Heart right ventricle (tissue), 16 donors: ENCODE results near the gene DDX47. TPM values are rescaled to one million over a fixed set of nuclear protein-coding genes. Genes with fewer than 3 reads are reported as not detected.
"Not testable (repeated sequence)": the region's sequence is repeated elsewhere in the genome, so short reads cannot be mapped to it uniquely, and the experiment has no call there.

Source experiments
- ATAC-seq, 8 donors: fragments of 200-7000 bp; cut with Tn5 transposase; one replicate each; pipeline ENCODE4 v1.9.1; 2020; ENCODE audit warnings: mild to moderate bottlenecking in 8 of 8, moderate library complexity in 8 of 8, moderate number of reproducible peaks in 1 of 8
- DNase-seq, 2 donors: peaks; one replicate each; pipeline ENCODE4 v3.0.0-alpha.2; 2020
- H3K27ac ChIP-seq, 10 donors: fragments of 200-600 bp; sonication (generic) in 2 of 10; one replicate each; pipeline versions ENCODE4 v1.5.0 to v1.8.0; 2020 to 2022; ENCODE audit warnings: mild to moderate bottlenecking in 3 of 10
- H3K27me3 ChIP-seq, 7 donors: fragments of 200-600 bp; one replicate each; pipeline ENCODE4 v1.8.0; 2021 to 2022; ENCODE audit warnings: mild to moderate bottlenecking in 2 of 7
- H3K36me3 ChIP-seq, 9 donors: fragments of 200-600 bp; sonication (generic) in 1 of 9; one replicate each; pipeline versions ENCODE4 v1.5.0 to v1.8.0; 2020 to 2022; ENCODE audit warnings: mild to moderate bottlenecking in 2 of 9
- H3K4me1 ChIP-seq, 9 donors: fragments of 200-600 bp; sonication (generic) in 1 of 9; one replicate each; pipeline versions ENCODE4 v1.5.0 to v1.8.0; 2020 to 2022; ENCODE audit warnings: mild to moderate bottlenecking in 4 of 9
- H3K4me3 ChIP-seq, 10 donors: fragments of 200-600 bp; sonication (generic) in 2 of 10; one replicate each; pipeline versions ENCODE4 v1.5.0 to v1.8.0; 2020 to 2022; ENCODE audit warnings: mild to moderate bottlenecking in 7 of 10, moderate library complexity in 2 of 10
- H3K9me3 ChIP-seq, 11 donors: fragments of 200-600 bp in 10 of 11; sonication (generic) in 2 of 11; one replicate each; pipeline versions ENCODE4 v1.5.0 to v1.8.0; 2013 to 2022; ENCODE audit warnings: mild to moderate bottlenecking in 2 of 11, control low read depth in 1 of 11, moderate library complexity in 1 of 11
- WGBS, 2 donors: extraction: QIAGEN DNeasy Blood & Tissue Kit; methylation state at CpG; one replicate each; pipeline ENCODE4 v1.1.7; 2013; ENCODE audit warnings: inconsistent platforms in 1 of 2; 5-methylcytosine and 5-hydroxymethylcytosine counted together
- intact Hi-C, 10 donors: fragments of 100-400 bp; cut with DNase I; formaldehyde crosslinking; loops; one replicate each; pipeline versions ENCODE4 v1.11.1 to v1.14.2; 2022
- polyA plus RNA-seq, 2 donors: library from polyadenylated mRNA; stranded (reverse); fragments of 200-250 nt; gene quantifications; one replicate each; pipeline ENCODE4 v1.2.3, GENCODE V29; 2013
- total RNA-seq, 10 donors: library from RNA; stranded (reverse); fragmentation: NEBNext Ultra II Directional in 3 of 10; extraction: Animal tissue kit (Norgen Biotek cat#: 25700) in 3 of 10; gene quantifications; one replicate each; pipeline versions ENCODE4 v1.2.1 to v1.2.4, GENCODE V29; 2021 to 2023
- TF ChIP-seq, protein P1 (sequence below), 9 donors: fragments of 200-600 bp; sonication (generic) in 2 of 9; IDR thresholded peaks; one replicate each; pipeline versions ENCODE4 v1.5.0 to v1.8.0; 2021 to 2022; ENCODE audit warnings: antibody characterized with exemption in 9 of 9, mild to moderate bottlenecking in 5 of 9, moderate library complexity in 1 of 9
- donor health status: Arrhythmogenic right ventricular cardiomyopathy.
- donor health status: ischemic (EF 13 %, LVEDD 7.1; RV severe dilation, severe dysfunction).
- donor health status: healthy with polysubstance abuse.
- donor health status: DM: no; HTN: yes; CAD: no.
- donor health status: DM: no; HTN: no; CAD: no.
- donor health status: ischemic (EF 25% LVEDD 6.9; RV normal size, moderate dysfunction).
- donor health status: ischemic (EF 25% LVEDD 5.7; RV mildly dilated, moderate dysfunction).
- donor health status: healthy.
- donor health status: DM: yes; HTN: yes; CAD: no.
- donor health status: Ischemic cardiomyopathy.
- donor health status: ischemic (EF 35%, LVEDD 5.7; RV mildly dilated, moderate dysfunction).
- donor health status: nonischemic (EF 11% LVEDD 7.7; RV severe dilation, severe dysfunction).
- donor health status: DM: yes; HTN: yes; CAD: no.
- donor health status: PGD.
- donor health status: ischemic (EF 29% LVEDD 5.4; RV normal size, mild dysfunction).
- donor health status: nonischemic (EF 23%, LVEDD 6.1; RV moderate dilation, normal function).

Gene DDX47
- total and polyA plus RNA-seq, 12 donors = 16.8 to 32.3 (median 29.7) TPM

- Histone ChIP-seq H3K9me3 (no peaks in the 10 kb centered on the region), H3K4me1 (peaks cover 0 to 21% (median 14%) of the 10 kb centered on the region in 9 donors), H3K4me3 (no peak overlapping the region), H3K36me3 (no peaks in the 10 kb centered on the region), H3K27me3 (no peaks in the 10 kb centered on the region), H3K27ac (no peak overlapping the region)
- intact Hi-C loops = loop anchor here in 1 of 10 donors (10.0 kb wide), 1 partner anchor 404 kb away; no protein-coding TSS in a partner anchor
- TF ChIP-seq, protein P1, sequence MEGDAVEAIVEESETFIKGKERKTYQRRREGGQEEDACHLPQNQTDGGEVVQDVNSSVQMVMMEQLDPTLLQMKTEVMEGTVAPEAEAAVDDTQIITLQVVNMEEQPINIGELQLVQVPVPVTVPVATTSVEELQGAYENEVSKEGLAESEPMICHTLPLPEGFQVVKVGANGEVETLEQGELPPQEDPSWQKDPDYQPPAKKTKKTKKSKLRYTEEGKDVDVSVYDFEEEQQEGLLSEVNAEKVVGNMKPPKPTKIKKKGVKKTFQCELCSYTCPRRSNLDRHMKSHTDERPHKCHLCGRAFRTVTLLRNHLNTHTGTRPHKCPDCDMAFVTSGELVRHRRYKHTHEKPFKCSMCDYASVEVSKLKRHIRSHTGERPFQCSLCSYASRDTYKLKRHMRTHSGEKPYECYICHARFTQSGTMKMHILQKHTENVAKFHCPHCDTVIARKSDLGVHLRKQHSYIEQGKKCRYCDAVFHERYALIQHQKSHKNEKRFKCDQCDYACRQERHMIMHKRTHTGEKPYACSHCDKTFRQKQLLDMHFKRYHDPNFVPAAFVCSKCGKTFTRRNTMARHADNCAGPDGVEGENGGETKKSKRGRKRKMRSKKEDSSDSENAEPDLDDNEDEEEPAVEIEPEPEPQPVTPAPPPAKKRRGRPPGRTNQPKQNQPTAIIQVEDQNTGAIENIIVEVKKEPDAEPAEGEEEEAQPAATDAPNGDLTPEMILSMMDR (IDR thresholded peaks at IDR 0.05) = no peak
- WGBS, 2 donors = 81 to 89% methylated on average over 9 of the region's 9 CpGs
- DNase-seq (no peak), ATAC-seq (no peak)
These were observed 12.6 kb upstream of the DDX47 start for GRCh38 chr12:12800406-12801180.

DNA sequence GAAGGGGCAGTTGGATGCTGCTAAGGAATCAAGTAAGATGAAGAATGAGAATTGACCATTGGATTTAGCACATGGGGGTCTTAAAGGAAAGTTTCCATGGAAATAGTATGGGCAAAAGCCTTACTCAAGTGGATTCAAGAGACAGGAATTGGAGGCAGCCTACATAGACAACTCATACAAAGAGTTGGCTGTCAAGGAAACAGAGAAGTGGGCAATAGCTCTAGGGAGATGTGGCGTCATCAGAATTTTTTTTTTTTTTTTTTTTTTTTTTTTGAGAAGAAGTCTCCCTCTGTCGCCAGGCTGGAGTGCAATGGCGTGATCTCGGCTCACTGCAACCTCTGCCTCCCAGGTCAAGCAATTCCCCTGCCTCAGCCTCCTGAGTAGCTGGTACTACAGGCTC is 11.5 kb upstream of the DDX47 start:
- not testable (repeated sequence) for H3K4me3 ChIP-seq

GRCh38 chr12:12803186-12803585 is 10.0 kb upstream of the DDX47 start:
- intact Hi-C loops = loop anchor here in 1 of 10 donors (10.0 kb wide), 1 partner anchor 402 kb away; no protein-coding TSS in a partner anchor
- Histone ChIP-seq H3K9me3 (no peaks in the 10 kb centered on the region), H3K36me3 (no peaks in the 10 kb centered on the region), H3K4me1 (peaks cover 0 to 36% (median 24%) of the 10 kb centered on the region in 9 donors), H3K27ac (peak overlapping the region in 6 of 10 donors; percentile 1 to 63 (median 28)), H3K27me3 (no peaks in the 10 kb centered on the region), H3K4me3 (no peak overlapping the region)
- TF ChIP-seq, protein P1 (IDR thresholded peaks at IDR 0.05) = no peak
- WGBS, 2 donors = 56 to 80% methylated on average over 2 of the region's 2 CpGs
- ATAC-seq (peak; percentile 56 to 86 (median 70)), DNase-seq (peak in 1 of 2 donors; percentile 64)

More for the DNA sequence above, 11.5 kb upstream of the DDX47 start:
- H3K9me3 ChIP-seq, H3K36me3 ChIP-seq, H3K27me3 ChIP-seq, H3K27ac ChIP-seq, ATAC-seq, DNase-seq: not testable (repeated sequence)
- H3K4me1 ChIP-seq = peaks cover 0 to 21% (median 14%) of the 10 kb centered on the region in 9 donors
- WGBS, 2 donors = 87 to 92% methylated on average over 4 of the region's 4 CpGs
- intact Hi-C loops = loop anchor here in 1 of 10 donors (10.0 kb wide), 1 partner anchor 403 kb away; no protein-coding TSS in a partner anchor

- ATAC-seq (no peak), DNase-seq (no peak)
- intact Hi-C loops = loop anchor here in 1 of 10 donors (10.0 kb wide), 1 partner anchor 401 kb away; no protein-coding TSS in a partner anchor
- Histone ChIP-seq H3K36me3 (no peaks in the 10 kb centered on the region), H3K4me3 (no peak overlapping the region), H3K4me1 (peaks cover 0 to 44% (median 32%) of the 10 kb centered on the region in 9 donors), H3K27me3 (no peaks in the 10 kb centered on the region), H3K9me3 (no peaks in the 10 kb centered on the region), H3K27ac (peak overlapping the region in 5 of 10 donors; percentile 22 to 63 (median 30))
- 79 to 82% methylated on average over 6 of the region's 6 CpGs for WGBS, 2 donors
- TF ChIP-seq, protein P1 (IDR thresholded peaks at IDR 0.05) = no peak
These were observed 9.1 kb upstream of the DDX47 start for GRCh38 chr12:12804011-12804410.
